Dendritic cell treated with granulocyte-macrophage colony-stimulating factor and Interleukin-4, amounts not matched to agents 40 ng/mL and 50 ng/mL, for 4 days (primary cell): ENCODE data around the gene SCAI.

Experiments
- H3K27ac Mint-ChIP-seq: one replicate; pipeline ENCODE4 v1.8.0; 2022; ENCODE audit warnings: mild to moderate bottlenecking, mixed read lengths
- H3K27me3 Mint-ChIP-seq: one replicate; pipeline ENCODE4 v1.8.0; 2022; ENCODE audit warnings: mild to moderate bottlenecking, mixed read lengths
- H3K36me3 Mint-ChIP-seq: one replicate; pipeline ENCODE4 v1.8.0; 2022; ENCODE audit warnings: low read depth, mixed read lengths
- H3K4me1 Mint-ChIP-seq: one replicate; pipeline ENCODE4 v1.8.0; 2022; ENCODE audit warnings: low read depth, mixed read lengths
- H3K4me3 Mint-ChIP-seq: one replicate; pipeline ENCODE4 v1.8.0; 2022; ENCODE audit warnings: mild to moderate bottlenecking, moderate library complexity, mixed read lengths
- H3K9me3 Mint-ChIP-seq: one replicate; pipeline ENCODE4 v1.8.0; 2022; ENCODE audit warnings: mixed read lengths
- intact Hi-C: fragments of 100-400 bp; cut with micrococcal nuclease; formaldehyde crosslinking; loops from one replicate; pipeline ENCODE4 v1.15.0; 2022

Gene SCAI

GRCh38 chr9:124913378-124913777 lies 229.9 kb downstream of the SCAI start:
- peaks cover 72% of the 10 kb centered on the region for H3K36me3 Mint-ChIP-seq
- no peaks in the 10 kb centered on the region for H3K9me3 Mint-ChIP-seq
- H3K27me3 Mint-ChIP-seq, result no peaks in the 10 kb centered on the region
- intact Hi-C loops, result no loop called here
- H3K4me3 Mint-ChIP-seq, result no peak overlapping the region
- no peaks in the 10 kb centered on the region for H3K4me1 Mint-ChIP-seq
- H3K27ac Mint-ChIP-seq, result no peak overlapping the region

GRCh38 chr9:124911766-124912165 lies 231.6 kb downstream of the SCAI start:
- Mint-ChIP-seq H3K27ac (no peak overlapping the region), H3K4me1 (no peaks in the 10 kb centered on the region), H3K4me3 (no peak overlapping the region), H3K9me3 (no peaks in the 10 kb centered on the region), H3K36me3 (peaks cover 80% of the 10 kb centered on the region), H3K27me3 (no peaks in the 10 kb centered on the region)
- intact Hi-C loops, result no loop called here

- no peak overlapping the region for H3K27ac Mint-ChIP-seq
- no peaks in the 10 kb centered on the region for H3K27me3 Mint-ChIP-seq
- H3K4me3 Mint-ChIP-seq, result no peak overlapping the region
- H3K4me1 Mint-ChIP-seq, result no peaks in the 10 kb centered on the region
- intact Hi-C loops, result no loop called here
- H3K9me3 Mint-ChIP-seq, result no peaks in the 10 kb centered on the region
- peaks cover 88% of the 10 kb centered on the region for H3K36me3 Mint-ChIP-seq
Measured at GRCh38 chr9:124908098-124908497, 235.2 kb downstream of the SCAI start.

GRCh38 chr9:124906966-124907365 lies 236.4 kb downstream of the SCAI start:
- Mint-ChIP-seq H3K36me3 (peaks cover 88% of the 10 kb centered on the region), H3K9me3 (no peaks in the 10 kb centered on the region), H3K4me3 (no peak overlapping the region), H3K4me1 (no peaks in the 10 kb centered on the region), H3K27ac (no peak overlapping the region), H3K27me3 (no peaks in the 10 kb centered on the region)
- intact Hi-C loops, result no loop called here

GRCh38 chr9:124899845-124900244 lies 243.5 kb downstream of the SCAI start:
- no peaks in the 10 kb centered on the region for H3K27me3 Mint-ChIP-seq
- no peaks in the 10 kb centered on the region for H3K9me3 Mint-ChIP-seq
- no peaks in the 10 kb centered on the region for H3K4me1 Mint-ChIP-seq
- intact Hi-C loops, result no loop called here
- H3K27ac Mint-ChIP-seq, result no peak overlapping the region
- H3K36me3 Mint-ChIP-seq, result peaks cover 99% of the 10 kb centered on the region
- no peak overlapping the region for H3K4me3 Mint-ChIP-seq

- Mint-ChIP-seq H3K4me1 (no peaks in the 10 kb centered on the region), H3K4me3 (no peak overlapping the region), H3K9me3 (no peaks in the 10 kb centered on the region), H3K36me3 (peaks cover 98% of the 10 kb centered on the region), H3K27ac (no peak overlapping the region), H3K27me3 (no peaks in the 10 kb centered on the region)
- intact Hi-C loops, result no loop called here
Measured at GRCh38 chr9:124897570-124898460, 245.5 kb downstream of the SCAI start.

GRCh38 chr9:124894741-124895170 lies 248.6 kb downstream of the SCAI start:
- Mint-ChIP-seq H3K27me3 (no peaks in the 10 kb centered on the region), H3K27ac (no peak overlapping the region), H3K4me1 (no peaks in the 10 kb centered on the region), H3K36me3 (peaks cover 99% of the 10 kb centered on the region), H3K9me3 (no peaks in the 10 kb centered on the region), H3K4me3 (no peak overlapping the region)
- intact Hi-C loops, result no loop called here

- no peaks in the 10 kb centered on the region for H3K27me3 Mint-ChIP-seq
- H3K36me3 Mint-ChIP-seq, result peaks cover 99% of the 10 kb centered on the region
- H3K27ac Mint-ChIP-seq, result no peak overlapping the region
- H3K4me1 Mint-ChIP-seq, result no peaks in the 10 kb centered on the region
- H3K9me3 Mint-ChIP-seq, result no peaks in the 10 kb centered on the region
- intact Hi-C loops, result no loop called here
- H3K4me3 Mint-ChIP-seq, result no peak overlapping the region
Measured at GRCh38 chr9:124894035-124894740, 249.1 kb downstream of the SCAI start.
